Mucosa of rectum (tissue), 2 donors: ENCODE measurements around the gene NRAP.

ENCODE experiments used
- H3K27ac ChIP-seq, 2 donors: one replicate each; pipeline ENCODE4 v1.7.0; 2013; ENCODE audit warnings: inconsistent platforms in 2 of 2, low read depth in 2 of 2, low read length in 2 of 2
- H3K27me3 ChIP-seq, 2 donors: one replicate each; pipeline ENCODE4 v1.7.0; 2013; ENCODE audit warnings: low read length in 2 of 2; ENCODE audit not compliant: control insufficient read depth in 2 of 2, insufficient read depth in 2 of 2
- H3K36me3 ChIP-seq, 2 donors: one replicate each; pipeline ENCODE4 v1.7.0; 2013; ENCODE audit warnings: low read length in 2 of 2; ENCODE audit not compliant: control insufficient read depth in 2 of 2, insufficient read depth in 2 of 2
- H3K4me1 ChIP-seq, 2 donors: one replicate each; pipeline ENCODE4 v1.7.0; 2013; ENCODE audit warnings: low read length in 2 of 2, mild to moderate bottlenecking in 1 of 2; ENCODE audit not compliant: control insufficient read depth in 2 of 2, insufficient read depth in 2 of 2
- H3K4me3 ChIP-seq, 2 donors: one replicate each; pipeline ENCODE4 v1.7.0; 2013; ENCODE audit warnings: low read length in 2 of 2
- H3K9ac ChIP-seq, 2 donors: one replicate each; pipeline ENCODE4 v1.7.0; 2013; ENCODE audit warnings: low read length in 2 of 2, low read depth in 1 of 2, mild to moderate bottlenecking in 1 of 2
- H3K9me3 ChIP-seq, 2 donors: one replicate each; pipeline ENCODE4 v1.7.0; 2013; ENCODE audit warnings: low read length in 2 of 2; ENCODE audit not compliant: control insufficient read depth in 2 of 2
- donor health status: healthy.
- donor health status: Normal muscosa, but diverticular disease.

NRAP gene

GRCh38 chr10:113620936-113621335, 42.9 kb downstream of the NRAP start:
- no peak overlapping the region for H3K4me3 ChIP-seq
- no peaks in the 10 kb centered on the region for H3K36me3 ChIP-seq
- H3K9ac ChIP-seq: no peak overlapping the region
- no peaks in the 10 kb centered on the region for H3K27me3 ChIP-seq
- peaks cover 3 to 11% of the 10 kb centered on the region in 2 donors for H3K4me1 ChIP-seq
- no peaks in the 10 kb centered on the region for H3K9me3 ChIP-seq
- no peak overlapping the region for H3K27ac ChIP-seq

- Histone ChIP-seq H3K27ac (no peak overlapping the region), H3K4me3 (no peak overlapping the region), H3K9ac (no peak overlapping the region), H3K9me3 (no peaks in the 10 kb centered on the region), H3K27me3 (no peaks in the 10 kb centered on the region), H3K36me3 (no peaks in the 10 kb centered on the region), H3K4me1 (peaks cover 0 to 8% of the 10 kb centered on the region in 2 donors)
These were observed 43.3 kb downstream of the NRAP start for GRCh38 chr10:113620511-113620910.

GRCh38 chr10:113619401-113619800, 44.4 kb downstream of the NRAP start:
- no peaks in the 10 kb centered on the region for H3K36me3 ChIP-seq
- no peaks in the 10 kb centered on the region for H3K9me3 ChIP-seq
- no peak overlapping the region for H3K9ac ChIP-seq
- H3K4me1 ChIP-seq: no peaks in the 10 kb centered on the region
- H3K27me3 ChIP-seq: peaks cover 0 to 2% of the 10 kb centered on the region in 2 donors
- H3K4me3 ChIP-seq: no peak overlapping the region
- no peak overlapping the region for H3K27ac ChIP-seq

GRCh38 chr10:113618338-113618737, 45.5 kb downstream of the NRAP start:
- Histone ChIP-seq H3K4me1 (no peaks in the 10 kb centered on the region), H3K4me3 (no peak overlapping the region), H3K9ac (no peak overlapping the region), H3K27ac (no peak overlapping the region), H3K9me3 (no peaks in the 10 kb centered on the region), H3K36me3 (no peaks in the 10 kb centered on the region), H3K27me3 (peaks cover 0 to 3% of the 10 kb centered on the region in 2 donors)

- Histone ChIP-seq H3K27ac (no peak overlapping the region), H3K4me3 (no peak overlapping the region), H3K36me3 (no peaks in the 10 kb centered on the region), H3K9ac (no peak overlapping the region), H3K9me3 (no peaks in the 10 kb centered on the region), H3K27me3 (peaks cover 0 to 3% of the 10 kb centered on the region in 2 donors), H3K4me1 (no peaks in the 10 kb centered on the region)
These were observed 46.8 kb downstream of the NRAP start for GRCh38 chr10:113617086-113617485.

GRCh38 chr10:113616244-113617074, 47.4 kb downstream of the NRAP start:
- Histone ChIP-seq H3K27ac (no peak overlapping the region), H3K4me3 (no peak overlapping the region), H3K4me1 (no peaks in the 10 kb centered on the region), H3K9me3 (no peaks in the 10 kb centered on the region), H3K9ac (no peak overlapping the region), H3K36me3 (no peaks in the 10 kb centered on the region), H3K27me3 (peaks cover 0 to 3% of the 10 kb centered on the region in 2 donors)

- H3K4me1 ChIP-seq: no peaks in the 10 kb centered on the region
- H3K9me3 ChIP-seq: no peaks in the 10 kb centered on the region
- no peak overlapping the region for H3K4me3 ChIP-seq
- H3K27ac ChIP-seq: no peak overlapping the region
- H3K36me3 ChIP-seq: no peaks in the 10 kb centered on the region
- H3K27me3 ChIP-seq: peaks cover 0 to 3% of the 10 kb centered on the region in 2 donors
- H3K9ac ChIP-seq: no peak overlapping the region
These were observed 49.7 kb downstream of the NRAP start for GRCh38 chr10:113613977-113614690.

GRCh38 chr10:113613427-113613826, 50.4 kb downstream of the NRAP start:
- Histone ChIP-seq H3K9ac (no peak overlapping the region), H3K9me3 (no peaks in the 10 kb centered on the region), H3K4me3 (no peak overlapping the region), H3K4me1 (no peaks in the 10 kb centered on the region), H3K27me3 (peaks cover 0 to 3% of the 10 kb centered on the region in 2 donors), H3K27ac (no peak overlapping the region), H3K36me3 (no peaks in the 10 kb centered on the region)

- Histone ChIP-seq H3K9ac (no peak overlapping the region), H3K4me1 (no peaks in the 10 kb centered on the region), H3K36me3 (no peaks in the 10 kb centered on the region), H3K9me3 (no peaks in the 10 kb centered on the region), H3K27ac (no peak overlapping the region), H3K27me3 (peaks cover 0 to 3% of the 10 kb centered on the region in 2 donors), H3K4me3 (no peak overlapping the region)
These were observed 51.7 kb downstream of the NRAP start for GRCh38 chr10:113612154-113612553.
